ENCODE results near the gene SCTR.

SCTR gene

DNA sequence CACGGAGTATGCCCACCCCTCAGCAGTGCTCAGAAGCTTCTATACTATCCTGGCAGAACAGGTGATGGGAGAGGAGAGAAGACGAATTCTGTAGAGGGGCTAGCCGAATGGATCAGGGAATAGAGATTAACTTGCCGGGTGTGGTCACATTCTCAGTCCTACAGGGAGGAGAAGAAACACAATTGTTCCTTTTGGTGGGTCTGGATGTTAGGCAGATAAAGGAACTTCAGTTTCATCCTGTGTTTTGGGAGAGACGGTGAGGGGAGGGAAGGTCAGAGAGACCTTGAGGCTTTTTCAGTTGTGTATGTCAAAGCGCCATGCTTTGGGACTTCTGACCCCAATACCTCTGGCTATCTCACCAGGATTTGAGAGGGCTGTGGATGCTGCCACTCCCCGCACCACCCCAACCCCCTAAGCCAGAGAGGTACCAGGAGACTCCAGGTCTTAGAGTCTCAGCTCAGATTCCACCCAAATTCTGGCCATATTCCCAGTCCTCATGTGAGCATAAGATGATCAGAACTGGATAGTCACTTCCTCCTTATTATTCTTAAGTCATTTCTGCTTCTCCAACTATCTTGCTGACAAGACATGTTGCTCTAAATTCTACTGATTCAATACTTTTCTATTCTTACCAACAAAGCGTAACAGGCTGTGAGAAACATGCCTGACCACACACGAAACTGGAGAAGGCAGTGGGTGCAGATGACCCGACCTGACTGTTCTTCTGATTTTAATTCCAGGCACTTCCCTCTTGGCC is 94.9 kb downstream of the SCTR start:
- no peak for DNase-seq (ENCODE audit: low spot score)

GRCh38 chr2:119428488-119429224 is 95.6 kb downstream of the SCTR start:
- DNase-seq (ENCODE audit: low spot score): no peak

GRCh38 chr2:119427756-119428155 is 96.5 kb downstream of the SCTR start:
- no peak for DNase-seq (ENCODE audit: low spot score)

DNA sequence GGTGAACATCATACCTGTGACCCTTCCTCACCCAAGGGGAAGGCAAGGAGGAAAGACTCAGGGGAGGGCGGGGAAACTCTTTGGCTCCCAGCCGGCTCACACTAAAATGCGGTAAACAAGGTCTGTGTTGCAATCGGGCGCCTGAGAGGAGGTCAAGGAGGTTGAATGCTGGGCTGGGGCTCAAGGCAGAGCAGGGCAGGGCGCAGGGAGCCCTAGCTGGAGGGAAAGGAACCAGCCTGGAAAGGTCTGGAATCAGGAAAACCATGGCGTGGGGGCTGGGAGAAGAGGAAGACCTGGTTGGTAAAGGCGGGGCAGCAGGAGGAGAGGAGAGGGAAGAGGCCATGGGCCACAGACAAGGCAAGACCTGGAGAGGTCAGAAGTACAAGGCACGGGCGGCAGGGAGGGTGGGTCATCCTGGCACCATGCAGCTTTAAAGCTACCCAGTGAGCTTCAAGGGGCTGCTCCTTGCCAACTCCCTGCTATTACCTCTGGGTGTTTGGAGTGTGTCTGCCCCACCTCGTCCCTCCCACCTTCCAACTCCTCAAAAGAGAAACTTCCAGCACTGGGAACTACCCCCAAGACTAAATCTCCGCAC is 97.4 kb downstream of the SCTR start:
- no peak for DNase-seq (ENCODE audit: low spot score)

DNA sequence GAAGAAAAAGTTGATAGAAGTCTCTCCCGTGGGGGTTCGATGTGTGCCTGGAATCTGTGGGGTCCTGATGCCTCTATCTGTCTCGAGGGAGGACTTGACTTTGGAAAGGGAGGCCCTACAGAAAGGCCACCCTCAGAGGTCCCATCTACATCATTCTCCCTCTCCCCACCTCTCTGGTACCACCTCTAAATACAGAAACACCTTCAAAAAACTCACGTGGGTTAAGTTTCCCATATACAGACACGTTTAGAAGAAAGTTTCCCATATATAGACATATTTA is 97.9 kb downstream of the SCTR start:
- DNase-seq (ENCODE audit: low spot score): no peak

DNA sequence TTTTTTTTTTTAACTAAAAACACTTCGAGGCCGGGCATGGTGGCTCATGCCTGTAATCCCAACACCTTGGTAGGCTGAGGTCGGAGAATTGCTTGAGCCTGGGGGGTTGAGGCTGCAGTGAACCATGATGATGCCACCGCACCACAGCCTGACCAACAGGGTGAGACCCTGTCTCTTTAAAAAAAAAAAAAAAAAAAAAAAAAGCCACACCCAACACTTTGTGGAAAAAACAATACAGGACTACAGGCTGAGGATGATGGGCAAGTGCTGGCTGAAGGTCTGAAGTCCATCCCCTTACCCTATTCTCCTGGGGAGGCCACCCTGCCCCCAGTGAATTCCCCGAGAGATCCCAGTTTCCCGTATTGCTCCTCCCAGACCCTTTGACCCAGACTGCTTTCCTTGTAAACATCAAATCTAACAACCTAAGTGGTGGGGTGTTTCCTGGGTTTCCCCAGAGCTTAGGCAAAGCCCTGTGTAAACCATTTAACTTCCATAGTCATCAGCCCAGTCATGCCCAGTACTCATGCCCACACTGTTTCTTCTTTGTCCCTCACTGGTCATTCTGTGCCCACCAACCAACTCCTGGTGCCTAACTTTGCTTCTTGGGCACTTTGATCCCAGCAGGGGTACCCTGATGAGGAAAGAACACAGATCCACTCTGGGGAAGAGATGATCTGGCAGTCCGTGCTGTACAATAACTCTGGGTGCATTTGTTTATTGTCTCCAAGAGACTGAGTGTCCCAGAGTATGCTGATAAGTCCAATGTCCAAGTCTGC is 98.5 kb downstream of the SCTR start:
- DNase-seq (ENCODE audit: low spot score): no peak

GRCh38 chr2:119425119-119425405 is 99.2 kb downstream of the SCTR start:
- DNase-seq (ENCODE audit: low spot score): no peak

DNA sequence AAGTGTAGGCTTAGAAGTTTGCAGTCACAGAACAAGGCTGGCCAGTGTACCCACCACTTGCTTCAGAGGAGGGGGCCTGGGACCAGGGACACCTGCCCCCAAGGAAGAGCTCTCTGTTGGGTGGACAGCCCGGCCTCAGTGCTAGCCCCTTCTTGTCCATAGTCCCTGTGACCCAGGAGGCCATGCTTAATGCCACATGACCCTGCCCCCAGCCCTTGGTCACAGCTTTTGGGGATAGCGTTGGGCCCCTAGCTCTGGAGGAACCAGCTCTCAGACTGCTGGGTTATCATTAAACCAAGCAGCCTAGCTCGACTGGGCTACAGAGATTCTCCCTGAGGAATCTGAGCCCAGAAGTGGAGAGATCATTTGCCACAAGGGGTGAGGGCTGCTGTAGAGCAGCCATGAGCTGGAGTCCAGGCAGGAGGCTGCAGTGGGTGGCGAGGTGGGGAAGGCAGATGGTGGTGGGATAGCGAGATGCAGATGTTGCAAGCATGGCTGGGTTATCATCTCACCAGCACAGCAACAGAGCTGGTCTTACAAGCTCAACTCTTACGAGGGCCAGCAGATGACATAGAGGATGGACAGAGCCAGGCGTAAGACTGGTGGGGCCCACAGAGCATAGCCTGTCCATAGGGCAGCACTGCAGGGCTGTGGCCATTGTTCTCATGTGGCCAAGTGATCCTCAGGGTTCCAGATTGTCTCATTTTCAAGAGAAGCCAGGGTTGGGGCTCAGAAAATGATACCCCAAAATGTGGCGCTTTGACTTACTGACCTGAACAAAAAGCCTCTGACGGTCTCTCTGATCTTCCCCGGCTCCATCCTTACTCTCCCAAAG is 99.8 kb downstream of the SCTR start:
- no peak for DNase-seq (ENCODE audit: low spot score)

GRCh38 chr2:119423811-119424210 is 100.5 kb downstream of the SCTR start:
- no peak for DNase-seq (ENCODE audit: low spot score)

DNA sequence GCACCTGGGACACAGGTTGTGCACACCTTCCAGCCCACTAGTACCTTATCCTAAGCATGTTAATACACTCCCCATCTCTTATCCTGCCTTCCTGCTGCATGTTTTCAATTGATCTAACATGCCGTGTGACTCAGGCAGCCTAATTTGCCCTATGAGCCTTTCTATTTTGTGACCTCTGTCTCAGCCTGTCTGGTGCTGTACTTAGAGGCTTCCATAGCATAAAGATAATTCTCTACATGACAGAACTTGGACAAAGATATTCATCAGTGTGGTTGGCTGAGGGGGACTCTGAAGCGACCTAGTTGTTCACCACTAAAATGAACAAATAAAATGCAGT is 101.2 kb downstream of the SCTR start:
- DNase-seq (ENCODE audit: low spot score): no peak

GRCh38 chr2:119422360-119423107 is 101.7 kb downstream of the SCTR start:
- DNase-seq (ENCODE audit: low spot score): no peak

DNA sequence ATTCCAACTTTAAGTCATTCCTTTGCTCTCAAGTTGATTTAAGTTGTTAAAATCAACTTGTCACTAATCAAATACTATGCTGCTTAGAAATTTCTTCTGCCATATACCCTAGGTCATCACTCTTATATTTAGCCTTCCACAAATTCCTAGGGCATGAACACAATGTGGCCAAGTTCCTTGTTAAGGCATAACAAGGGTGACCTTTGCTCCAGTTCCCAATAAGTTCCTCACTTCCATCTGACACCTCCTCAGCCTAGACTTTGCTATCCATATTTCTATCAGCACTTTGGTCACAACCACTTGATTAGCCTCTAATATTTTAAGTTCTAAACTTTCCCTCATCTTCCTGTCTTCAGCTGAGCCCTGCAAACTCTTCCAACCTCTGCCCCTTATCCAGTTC is 102.5 kb downstream of the SCTR start:
- no peak for DNase-seq (ENCODE audit: low spot score)

DNA sequence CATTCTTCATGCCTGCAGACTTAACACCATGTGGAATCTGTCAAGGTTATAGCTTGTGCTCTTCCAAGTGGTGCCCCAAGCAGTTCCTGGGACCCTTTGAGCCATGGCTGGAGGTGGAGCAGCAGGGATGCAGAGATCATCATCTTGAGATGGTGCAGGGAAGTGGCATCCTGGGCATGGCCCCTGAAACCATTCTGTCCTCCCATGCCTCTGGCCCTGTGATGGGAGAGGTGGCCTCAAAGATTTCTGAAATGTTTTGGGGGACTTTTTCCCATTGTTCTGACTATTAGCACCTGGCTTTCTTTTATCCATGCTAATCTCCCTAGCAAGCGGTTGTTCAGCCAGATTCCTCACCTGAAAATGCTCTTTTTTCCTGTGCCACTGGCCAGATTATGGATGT is 103.0 kb downstream of the SCTR start:
- no peak for DNase-seq (ENCODE audit: low spot score)

DNA sequence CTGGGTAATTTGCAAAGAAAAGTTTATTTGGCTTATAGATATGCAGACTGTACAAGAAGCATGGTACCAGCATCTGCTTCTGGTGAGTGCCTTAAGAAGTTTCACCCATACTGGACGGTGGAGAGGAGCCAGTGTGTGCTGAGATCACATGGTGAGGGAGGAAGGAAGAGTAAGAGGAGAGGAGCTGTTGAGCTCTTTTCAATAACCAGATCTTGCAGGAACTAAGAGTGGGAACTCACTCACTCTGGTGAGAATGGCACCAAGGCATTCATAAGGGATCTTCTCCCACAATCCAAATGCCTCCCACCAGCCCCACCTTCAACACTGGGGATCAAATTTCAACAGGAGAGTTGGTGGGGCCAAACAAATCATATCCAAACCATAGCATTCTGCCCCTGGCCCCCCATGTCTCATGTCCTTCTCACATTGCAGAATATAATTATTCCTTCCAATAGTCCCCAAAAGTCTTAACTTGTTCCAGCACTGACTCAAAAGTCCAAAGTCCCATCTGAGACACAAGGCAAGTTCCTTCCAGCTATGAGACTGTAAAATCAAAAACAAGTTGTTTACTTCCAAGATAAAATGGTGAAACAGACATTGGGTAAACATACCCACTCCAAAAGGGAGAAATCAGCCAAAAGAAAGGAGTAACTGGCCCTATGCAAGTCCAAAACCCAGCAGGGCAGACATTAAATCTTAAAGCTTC is 104.3 kb downstream of the SCTR start:
- DNase-seq (ENCODE audit: low spot score): no peak

GRCh38 chr2:119419065-119419464 is 105.2 kb downstream of the SCTR start:
- DNase-seq (ENCODE audit: low spot score): no peak

DNA sequence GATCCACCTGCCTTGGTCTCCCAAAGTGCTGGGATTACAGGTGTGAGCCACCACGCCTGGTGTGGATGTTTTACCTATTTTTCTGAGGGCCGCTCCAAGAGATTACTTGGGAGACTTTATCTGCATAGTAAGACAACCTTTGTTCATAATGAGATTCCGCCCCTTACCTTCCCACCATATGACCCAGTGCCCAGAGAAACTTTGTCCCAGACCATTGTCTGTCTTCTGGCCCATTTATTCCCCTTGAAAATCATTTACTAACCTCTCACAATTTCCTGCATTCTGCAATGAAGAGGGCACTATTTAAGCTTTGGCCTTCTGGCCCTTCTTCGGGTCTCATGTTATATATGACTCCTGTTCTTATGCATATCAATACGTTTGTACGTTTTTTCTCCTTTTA is 106.4 kb downstream of the SCTR start:
- no peak for DNase-seq (ENCODE audit: low spot score)

DNA sequence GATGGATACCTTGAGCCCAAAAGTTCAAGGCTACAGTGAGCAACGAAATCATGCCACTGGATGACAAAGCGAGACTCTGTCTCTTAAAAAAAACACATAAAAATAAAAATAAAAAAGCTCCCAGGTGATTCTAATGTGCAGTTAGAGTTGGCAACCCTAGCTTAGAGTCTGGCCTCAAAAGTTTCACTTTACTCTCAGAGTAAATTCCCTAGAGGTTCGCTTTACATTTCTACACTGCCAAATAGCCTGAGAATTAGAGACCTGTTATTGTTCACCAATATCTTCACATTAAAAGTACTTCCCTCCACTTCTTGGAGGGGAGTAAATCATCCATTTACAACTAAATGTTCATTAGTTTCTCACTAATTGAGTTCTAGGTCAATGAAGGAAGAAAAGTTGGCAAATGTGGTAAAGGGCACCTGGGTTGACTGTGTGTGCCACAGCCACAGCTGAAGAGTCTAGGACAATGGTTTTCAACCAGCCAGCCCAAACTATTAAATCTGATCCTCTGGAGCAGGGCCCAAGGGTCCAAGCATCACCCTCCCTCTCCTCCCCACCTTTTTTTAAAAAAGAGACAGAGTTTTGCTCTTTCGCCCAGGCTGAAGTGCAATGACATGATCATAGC is 107.9 kb downstream of the SCTR start:
- DNase-seq (ENCODE audit: low spot score): no peak

DNA sequence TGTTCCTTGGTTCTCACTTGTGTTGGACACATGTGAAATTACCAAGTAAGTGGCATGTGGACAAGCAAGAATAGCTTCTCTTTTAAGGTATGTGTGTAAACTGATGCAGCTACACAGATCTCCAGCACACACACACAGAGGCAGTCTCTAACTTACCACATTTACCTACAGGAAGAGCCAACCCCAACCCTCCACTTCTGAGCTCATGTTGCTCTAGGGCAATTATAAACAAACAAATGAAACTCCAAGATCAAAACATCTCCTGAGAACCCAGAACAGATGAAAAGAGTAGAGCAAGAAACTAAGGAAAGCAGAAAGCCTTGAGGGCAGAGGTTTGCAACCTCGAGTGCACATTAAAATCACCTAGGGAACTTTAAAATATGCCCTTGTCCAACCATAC is 108.7 kb downstream of the SCTR start:
- DNase-seq (ENCODE audit: low spot score): no peak

DNA sequence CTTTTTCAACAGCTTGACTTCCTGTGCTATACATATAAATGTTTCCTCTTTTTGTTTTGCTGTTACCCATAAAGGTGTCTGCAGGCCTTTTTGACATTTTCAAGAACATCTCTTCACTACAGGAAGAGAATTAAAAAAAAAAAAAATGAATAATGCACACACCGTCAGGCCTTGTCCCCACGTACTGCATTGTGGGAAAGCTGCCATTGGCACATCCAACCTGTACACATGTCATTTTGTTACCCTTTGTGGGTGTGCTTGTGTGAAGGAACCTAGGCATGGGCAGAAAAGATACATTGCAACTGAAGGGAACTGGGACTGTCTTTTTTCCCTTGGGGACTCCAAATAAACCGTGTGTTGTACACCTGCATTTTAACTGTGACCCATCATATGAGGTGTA is 109.4 kb downstream of the SCTR start:
- no peak for DNase-seq (ENCODE audit: low spot score)

GRCh38 chr2:119409506-119409905 is 114.8 kb downstream of the SCTR start:
- no peak for DNase-seq (ENCODE audit: low spot score)
